GM12878 (cell line): ENCODE results near the gene ALDH3A2. TPM values are rescaled to one million over a fixed set of nuclear protein-coding genes. Genes with fewer than 3 reads are reported as not detected.

Experiments used
- ATAC-seq: fragments of 200-7000 bp; cut with Tn5 transposase; 3 replicates; pipeline ENCODE4 v1.9.1; 2020; ENCODE audit warnings: mild to moderate bottlenecking, moderate library complexity
- BruUV-seq: library from RNA; stranded (reverse); fragments of 400-500 nt; replicated peaks from 2 replicates; lab custom pipeline; 2021; lab: Mats Ljungman, UMichigan
- CTCF ChIA-PET: fragments of 300-600 bp; sonication (Branson Sonifier 250); formaldehyde crosslinking; extraction: SDS; loops from one replicate; lab custom pipeline; 2021; ENCODE audit warnings: inconsistent platforms; lab: Yijun Ruan, JAX
- POLR2A ChIA-PET: fragments of 350-600 bp; formaldehyde crosslinking; extraction: SDS; loops from one replicate; lab custom pipeline; 2021; ENCODE audit warnings: inconsistent platforms; lab: Charles Lee
- RAD21 ChIA-PET: fragments of 300-600 bp; sonication (Branson Sonifier 250); formaldehyde crosslinking; loops from one replicate; lab custom pipeline; 2023; ENCODE audit warnings: antibody characterized with exemption; ENCODE audit not compliant: unreplicated experiment; lab: Charles Lee
- SMC1A ChIA-PET: fragments of 300-600 bp; sonication (Branson Sonifier 250); formaldehyde crosslinking; loops from one replicate; lab custom pipeline; 2023; ENCODE audit not compliant: unreplicated experiment, uncharacterized antibody; lab: Charles Lee
- DNase-seq: peaks from one replicate; pipeline ENCODE4 v3.0.0-alpha.2; 2011; ENCODE audit warnings: low read depth, low spot score
- FAIRE-seq: peaks from 3 replicates; lab custom pipeline; 2011; peaks lifted over from hg19 to GRCh38; lab: Jason Lieb, UNC
- H2AFZ ChIP-seq: 2 replicates; pipeline ENCODE4 v1.6.0; 2011; ENCODE audit warnings: low read depth, low read length, control low read depth; ENCODE audit not compliant: control insufficient read depth
- H3K27ac ChIP-seq: 2 replicates; pipeline ENCODE4 v1.5.1; 2011; ENCODE audit warnings: control low read depth; ENCODE audit not compliant: control insufficient read depth, insufficient read depth
- H3K27me3 ChIP-seq, 2 experiments: replicated peaks in 1 of 2; 2 replicates each; pipeline versions ENCODE4 v1.6.0 to v1.6.1; 2011; ENCODE audit warnings: low read length in 1 of 2; ENCODE audit not compliant: control insufficient read depth in 2 of 2, insufficient read depth in 2 of 2
- H3K36me3 ChIP-seq, 2 experiments: 2 replicates each; pipeline ENCODE4 v1.5.1; 2011; ENCODE audit warnings: low read length in 1 of 2; ENCODE audit not compliant: control insufficient read depth in 2 of 2, insufficient read depth in 2 of 2
- H3K4me1 ChIP-seq: 2 replicates; pipeline ENCODE4 v1.6.1; 2011; ENCODE audit warnings: mild to moderate bottlenecking, low read length, moderate library complexity, mixed read lengths; ENCODE audit not compliant: control insufficient read depth, insufficient read depth
- H3K4me2 ChIP-seq: 2 replicates; pipeline ENCODE4 v1.6.0; 2011; ENCODE audit warnings: control low read depth; ENCODE audit not compliant: control insufficient read depth, insufficient read depth
- H3K4me3 ChIP-seq: fragments of 200-600 bp; sonication (generic); 2 replicates; pipeline ENCODE4 v1.5.1; 2016
- H3K79me2 ChIP-seq: 2 replicates; pipeline ENCODE4 v1.6.0; 2011; ENCODE audit warnings: low read length; ENCODE audit not compliant: control insufficient read depth, insufficient read depth
- H3K9ac ChIP-seq: 2 replicates; pipeline ENCODE4 v1.8.0; 2011; ENCODE audit warnings: low read length, control low read depth, mixed read lengths; ENCODE audit not compliant: control insufficient read depth, insufficient read depth
- H3K9me3 ChIP-seq: replicated peaks from 3 replicates; pipeline ENCODE4 v1.5.1; 2011; ENCODE audit warnings: mild to moderate bottlenecking, low read length; ENCODE audit not compliant: control insufficient read depth, insufficient read depth
- H4K20me1 ChIP-seq: 2 replicates; pipeline ENCODE4 v1.6.0; 2011; ENCODE audit not compliant: control insufficient read depth, insufficient read depth
- BCL3 ChIP-seq: IDR thresholded peaks from 2 replicates; pipeline ENCODE4 v1.6.1; 2011; ENCODE audit warnings: borderline replicate concordance, low read depth, mild to moderate bottlenecking, moderate library complexity, low read length; ENCODE audit not compliant: insufficient read depth, poor library complexity, severe bottlenecking
- PRDM15 ChIP-seq: fragments of 450-650 bp; formaldehyde crosslinking; IDR thresholded peaks from 2 replicates; pipeline ENCODE4 v1.4.0; 2020; ENCODE audit warnings: mild to moderate bottlenecking, moderate library complexity
- RCOR1 ChIP-seq: conservative IDR thresholded peaks from 2 replicates; pipeline ENCODE4 v1.6.1; 2012; ENCODE audit warnings: low read depth, low read length, improper control_type of control experiment
- TARDBP ChIP-seq: IDR thresholded peaks from 2 replicates; pipeline ENCODE4 v1.6.1; 2016; ENCODE audit warnings: borderline replicate concordance
- WGBS: methylation state at CpG from one replicate; pipeline ENCODE4 v1.1.6; 2016; ENCODE audit warnings: low lambda C conversion rate; ENCODE audit not compliant: insufficient replicate concordance, insufficient coverage; ENCODE audit errors: missing lambda C conversion rate; 5-methylcytosine and 5-hydroxymethylcytosine counted together
- in situ Hi-C: fragments of 300-500 bp; cut with MboI; formaldehyde crosslinking; loops from 9 replicates; pipeline ENCODE4 v1.14.3; 2018; ENCODE audit warnings: mixed read lengths
- intact Hi-C: fragments of 100-400 bp; cut with micrococcal nuclease; formaldehyde crosslinking; loops from one replicate; pipeline ENCODE4 v1.14.2; 2022; ENCODE audit not compliant: unreplicated experiment
- polyA plus RNA-seq, 11 experiments: library from polyadenylated mRNA; depleted of rRNA in 4 of 11; unstranded in 6 of 11; stranded (reverse) in 5 of 11; fragments of >200 nt; fragmentation: Nextera tagmentation in 4 of 11; fragmentation: Illumina TruSeq in 1 of 11; extraction: Ambion mirVana in 4 of 11; extraction: Trizol in 1 of 11; gene quantifications; 1 replicate in 1 of 11; 2 replicates in 10 of 11; pipeline versions ENCODE4 v1.2.1 to v1.2.3, GENCODE V29; 2011 to 2016; ENCODE audit warnings: inconsistent platforms in 2 of 11, missing spikeins in 2 of 11, low read depth in 1 of 11
- total RNA-seq, 4 experiments: library from RNA; depleted of rRNA in 3 of 4; stranded (reverse); fragments of >200 nt in 3 of 4; fragmentation: Illumina TruSeq in 1 of 4; extraction: Trizol in 1 of 4; gene quantifications; 2 replicates each; pipeline versions ENCODE4 v1.2.1 to v1.2.3, GENCODE V29; 2013 to 2021

ALDH3A2 gene
- total and polyA plus RNA-seq, 10 of the 15 experiments (the other 5 are each of a cell fraction or from before 2014, with no cell fraction given), result 5.0 to 37.0 (median 26.1) TPM

DNA sequence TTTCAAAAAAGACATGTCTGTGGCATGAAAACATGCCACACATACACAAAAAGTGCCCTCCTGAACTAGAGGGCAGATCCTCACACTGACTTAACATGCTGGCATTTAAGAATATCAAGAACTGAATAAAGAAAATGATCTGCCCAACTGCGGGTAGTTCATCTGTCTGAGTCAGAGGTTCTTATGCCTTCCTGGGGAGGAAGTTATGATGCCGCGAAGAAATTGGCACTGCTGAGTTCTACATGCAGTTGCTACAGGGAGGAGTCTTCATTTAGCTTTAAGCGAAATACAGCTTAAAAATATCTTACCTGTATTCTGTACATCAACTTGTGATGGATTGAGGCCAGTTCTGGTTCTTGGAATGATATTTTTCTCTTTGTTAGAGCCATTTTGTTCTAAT is 6.3 kb downstream of the ALDH3A2 start:
- Histone ChIP-seq H3K4me3 (no peak overlapping the region), H3K9me3 (no peaks in the 10 kb centered on the region; the same call in 2 of the 3 replicates), H3K27me3 (no peaks in the 10 kb centered on the region), H3K27ac (no peak overlapping the region), H3K4me1 (no peaks in the 10 kb centered on the region; the same call in 1 of the 2 replicates), H3K79me2 (no peaks in the 10 kb centered on the region), H3K36me3 (no peaks in the 10 kb centered on the region; a peak in 1 of 4 replicates), H3K9ac (no peak overlapping the region), H2AFZ (no peak overlapping the region), H3K4me2 (no peak overlapping the region), H4K20me1 (no peaks in the 10 kb centered on the region)
- intact Hi-C loops, result no loop called here
- ChIA-PET CTCF (interaction anchor here (1.6 to 1.9 kb wide), 2 partner anchors 8 to 10 kb away, joined by 5 to 8 read pairs; no protein-coding TSS in a partner anchor), RAD21 (no interaction called here), SMC1A (no interaction called here), POLR2A (no interaction called here)
- FAIRE-seq, result no peak
- in situ Hi-C loops, result no loop called here
- WGBS, result 100% methylated on average over 4 of the region's 4 CpGs
- DNase-seq, result no peak
- no peak for ATAC-seq
- BruUV-seq, result no TSS peak
- TF ChIP-seq RCOR1 (no peak), PRDM15 (CRISPR knock-in tag) (no peak), TARDBP (no peak), BCL3 (no peak)
